HG02588 (cell line): Measurements from ENCODE around the gene PPARA.

Experiments
- ATAC-seq: cut with Tn5 transposase; IDR thresholded peaks from one replicate; pipeline ENCODE4 v1.9.1; 2021; ENCODE audit warnings: mild to moderate bottlenecking, moderate library complexity; ENCODE audit not compliant: unreplicated experiment

Gene PPARA

DNA sequence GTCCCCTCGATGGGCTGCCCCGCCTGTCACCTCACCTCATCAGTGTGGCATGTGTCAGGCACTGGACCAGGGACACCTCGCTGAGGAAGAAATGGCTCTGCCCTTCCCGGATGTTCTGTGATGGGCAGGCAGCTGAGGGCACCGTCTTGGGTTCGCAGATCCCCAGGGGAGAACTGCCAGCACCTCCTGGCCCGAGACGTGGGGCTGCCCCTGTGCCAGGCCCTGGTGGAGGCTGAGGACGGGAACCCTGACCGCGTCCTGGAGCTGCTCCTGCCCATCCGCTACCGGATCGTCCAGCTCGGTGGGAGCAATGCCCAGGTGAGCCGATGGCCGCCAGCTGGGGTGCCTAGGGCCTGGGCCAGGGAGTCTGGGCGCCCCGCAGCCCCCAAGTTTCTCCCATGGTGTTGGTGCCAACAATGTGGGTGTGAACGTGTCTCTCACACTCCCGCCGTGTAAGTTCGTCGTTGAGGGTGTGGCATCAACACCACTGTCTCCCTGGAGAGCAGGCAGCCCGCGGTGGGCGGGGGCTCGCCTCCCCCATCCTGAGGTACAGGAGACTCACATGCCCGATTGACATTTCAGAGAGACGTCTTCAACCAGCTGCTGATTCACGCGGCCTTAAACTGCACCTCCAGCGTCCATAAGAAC is 139.0 kb downstream of the PPARA start:
- ATAC-seq: no peak

- ATAC-seq: no peak
Observed at GRCh38 chr22:46290121-46290842, 140.0 kb downstream of the PPARA start.

GRCh38 chr22:46290843-46291785 is 140.8 kb downstream of the PPARA start:
- ATAC-seq: no peak

GRCh38 chr22:46292173-46292572 is 141.8 kb downstream of the PPARA start:
- ATAC-seq: no peak

DNA sequence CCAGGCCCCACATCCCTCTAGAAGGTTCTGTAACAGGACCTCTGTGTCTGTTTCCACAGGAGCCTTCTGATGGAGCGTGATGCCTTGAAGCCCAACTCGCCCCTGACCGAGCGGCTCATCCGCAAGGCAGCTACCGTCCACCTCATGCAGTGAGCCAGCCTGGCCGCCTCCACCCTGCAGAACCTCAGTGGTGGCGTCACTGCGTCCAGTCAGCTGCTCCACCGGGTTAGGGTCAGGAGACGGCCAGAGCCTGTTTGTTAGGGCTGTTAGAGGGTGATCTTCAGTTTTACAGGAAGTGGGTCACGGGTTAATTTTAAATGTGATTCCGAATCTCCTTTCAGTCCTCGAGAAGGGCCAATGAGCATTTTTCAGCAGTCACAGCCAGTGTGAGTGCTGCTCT is 142.4 kb downstream of the PPARA start:
- no peak for ATAC-seq
